ENCODE data around the gene KREMEN2. TPM values are rescaled to one million over a fixed set of nuclear protein-coding genes. Genes with fewer than 3 reads are reported as not detected.

The KREMEN2 gene
- total RNA-seq, 1 experiment from 2014 or later = 7.5 TPM

GRCh38 chr16:2975161-2975795 is 11.2 kb downstream of the KREMEN2 start:
- H3K4me3 Mint-ChIP-seq = no peak overlapping the region
- no peaks in the 10 kb centered on the region for H3K27me3 Mint-ChIP-seq (ENCODE audit: low read depth)
- peaks cover 14% of the 10 kb centered on the region for H3K4me1 Mint-ChIP-seq
- H3K27ac Mint-ChIP-seq = no peak overlapping the region
- no peaks in the 10 kb centered on the region for H3K9me3 Mint-ChIP-seq
- ChIA-PET CTCF (interaction anchor here (1.0 to 1.6 kb wide), 3 partner anchors 16 to 112 kb away, joined by 3 to 5 read pairs (median 5); no protein-coding TSS in a partner anchor), POLR2A (no interaction called here)
- H3K36me3 Mint-ChIP-seq = peaks cover 9% of the 10 kb centered on the region; the same call in 1 of the 2 replicates
- no peak for ATAC-seq
- TF ChIP-seq CBFB (CRISPR knock-in tag; IDR thresholded peaks at IDR 0.05; ENCODE audit: low read depth) = no peak
- DNase-seq (ENCODE audit: low spot score) = no peak

- Mint-ChIP-seq H3K4me3 (no peak overlapping the region), H3K9me3 (no peaks in the 10 kb centered on the region), H3K27me3 (ENCODE audit: low read depth) (no peaks in the 10 kb centered on the region), H3K4me1 (peaks cover 10% of the 10 kb centered on the region), H3K36me3 (peaks cover 9% of the 10 kb centered on the region; the same call in 1 of the 2 replicates), H3K27ac (no peak overlapping the region)
- no peak for DNase-seq (ENCODE audit: low spot score)
- ChIA-PET CTCF (interaction anchor here (0.8 kb wide), 1 partner anchor 32 kb away, joined by 3 read pairs; no protein-coding TSS in a partner anchor), POLR2A (no interaction called here)
- no peak for ATAC-seq
- TF ChIP-seq E2F5 (CRISPR knock-in tag; IDR thresholded peaks at IDR 0.05) = no peak
- TF ChIP-seq ZNF219 (CRISPR knock-in tag; IDR thresholded peaks at IDR 0.05; ENCODE audit: borderline replicate concordance) = no peak
- TF ChIP-seq ZNF416 (CRISPR knock-in tag; IDR thresholded peaks at IDR 0.05) = no peak
- TF ChIP-seq MXD4 (CRISPR knock-in tag; IDR thresholded peaks at IDR 0.05; ENCODE audit: borderline replicate concordance) = no peak
- TF ChIP-seq E2F1 (CRISPR knock-in tag; IDR thresholded peaks at IDR 0.05) = no peak
- TF ChIP-seq HMGA2 (CRISPR knock-in tag; IDR thresholded peaks at IDR 0.05) = no peak
- no peak for TF ChIP-seq FOXJ3 (CRISPR knock-in tag; IDR thresholded peaks at IDR 0.05; ENCODE audit: borderline replicate concordance)
- TF ChIP-seq ZNF121 (CRISPR knock-in tag; IDR thresholded peaks at IDR 0.05) = no peak
- TF ChIP-seq OVOL2 (CRISPR knock-in tag; IDR thresholded peaks at IDR 0.05; ENCODE audit: borderline replicate concordance) = no peak
- TF ChIP-seq PRRX2 (CRISPR knock-in tag; IDR thresholded peaks at IDR 0.05) = no peak
These were observed 12.1 kb downstream of the KREMEN2 start for GRCh38 chr16:2976201-2976600.

- DNase-seq (ENCODE audit: low spot score) (no peak), ATAC-seq (no peak)
- no peaks in the 10 kb centered on the region for H3K27me3 Mint-ChIP-seq (ENCODE audit: low read depth)
- peaks cover 15% of the 10 kb centered on the region for H3K4me1 Mint-ChIP-seq
- H3K4me3 Mint-ChIP-seq = no peak overlapping the region
- CTCF ChIA-PET = interaction anchor here (0.8 to 1.9 kb wide), 3 partner anchors 31 to 52 kb away, joined by 3 to 6 read pairs (median 4); no protein-coding TSS in a partner anchor
- no peak overlapping the region for H3K27ac Mint-ChIP-seq
- POLR2A ChIA-PET = no interaction called here
- no peaks in the 10 kb centered on the region for H3K9me3 Mint-ChIP-seq
- peaks cover 9% of the 10 kb centered on the region; the same call in 1 of the 2 replicates for H3K36me3 Mint-ChIP-seq
- TF ChIP-seq SP1 (CRISPR knock-in tag; conservative IDR thresholded peaks at IDR 0.05) = no peak
- no peak for TF ChIP-seq MXD4 (CRISPR knock-in tag; IDR thresholded peaks at IDR 0.05; ENCODE audit: borderline replicate concordance)
- no peak for TF ChIP-seq FOXJ3 (CRISPR knock-in tag; IDR thresholded peaks at IDR 0.05; ENCODE audit: borderline replicate concordance)
- no peak for TF ChIP-seq MLX (CRISPR knock-in tag; IDR thresholded peaks at IDR 0.05)
- no peak for TF ChIP-seq NFATC4 (CRISPR knock-in tag; IDR thresholded peaks at IDR 0.05)
- TF ChIP-seq ZNF425 (CRISPR knock-in tag; conservative IDR thresholded peaks at IDR 0.05) = no peak
- no peak for TF ChIP-seq PREB (CRISPR knock-in tag; IDR thresholded peaks at IDR 0.05; ENCODE audit: borderline replicate concordance)
- TF ChIP-seq ZBTB21 (CRISPR knock-in tag; IDR thresholded peaks at IDR 0.05; ENCODE audit: borderline replicate concordance) = no peak
- no peak for TF ChIP-seq STAT6 (CRISPR knock-in tag; conservative IDR thresholded peaks at IDR 0.05; ENCODE audit: low read depth)
- TF ChIP-seq EMX1 (CRISPR knock-in tag; IDR thresholded peaks at IDR 0.05) = no peak
- TF ChIP-seq ATF6 (CRISPR knock-in tag; IDR thresholded peaks at IDR 0.05) = no peak
These were observed 12.6 kb downstream of the KREMEN2 start for GRCh38 chr16:2976673-2977072.
